ENCODE measurements around the gene CHADL.
"Not testable (repeated sequence)": the region's sequence is repeated elsewhere in the genome, so short reads cannot be mapped to it uniquely, and the experiment has no call there.

Gene CHADL
- 3.4 reads per million, percentile 13 among the genes with 10 or more reads in this experiment for total RNA-seq

GRCh38 chr22:41240377-41241132, at the start of gene CHADL:
CHADL (minus strand) TSS chr22:41240931; CDS start chr22:41240881, 50 bp downstream.
- no peak for DNase-seq

- no peak for DNase-seq
Observed at GRCh38 chr22:41289671-41290070, 48.9 kb upstream of the CHADL start.

GRCh38 chr22:41288245-41288946, 47.7 kb upstream of the CHADL start:
- no peak for DNase-seq

- peak; percentile 40 for DNase-seq
Observed at GRCh38 chr22:41286639-41287091, 45.9 kb upstream of the CHADL start.

- peak; percentile 98 for DNase-seq
Observed at GRCh38 chr22:41285820-41286638, 45.3 kb upstream of the CHADL start, which contains the start of gene RANGAP1. RANGAP1 (minus strand) TSS chr22:41286187; CDS start chr22:41281044, 5,143 bp downstream.

GRCh38 chr22:41285441-41285819, 44.7 kb upstream of the CHADL start:
- peak; percentile 83 for DNase-seq

GRCh38 chr22:41284465-41284864, 43.7 kb upstream of the CHADL start:
- DNase-seq: no peak

GRCh38 chr22:41280854-41281253, 40.1 kb upstream of the CHADL start:
- no peak for DNase-seq

GRCh38 chr22:41280065-41280464, 39.3 kb upstream of the CHADL start:
- no peak for DNase-seq

- DNase-seq: no peak
Observed at GRCh38 chr22:41274856-41275255, 34.1 kb upstream of the CHADL start.

- no peak for DNase-seq
Observed at GRCh38 chr22:41273128-41273527, 32.4 kb upstream of the CHADL start.

- DNase-seq: no peak
Observed at GRCh38 chr22:41271787-41272186, 31.1 kb upstream of the CHADL start.

- DNase-seq: no peak
Observed at GRCh38 chr22:41267958-41268357, 27.2 kb upstream of the CHADL start.

- DNase-seq: no peak
Observed at GRCh38 chr22:41264408-41264941, 23.7 kb upstream of the CHADL start.

- DNase-seq: no peak
Observed at GRCh38 chr22:41263704-41264103, 23.0 kb upstream of the CHADL start.

GRCh38 chr22:41262250-41262765, 21.6 kb upstream of the CHADL start:
- no peak for DNase-seq

GRCh38 chr22:41261541-41262249, 21.0 kb upstream of the CHADL start:
- no peak for DNase-seq

GRCh38 chr22:41260871-41261270, 20.1 kb upstream of the CHADL start:
- no peak for DNase-seq

GRCh38 chr22:41259756-41260155, 19.0 kb upstream of the CHADL start:
- DNase-seq: not testable (repeated sequence)

GRCh38 chr22:41257696-41258095, 17.0 kb upstream of the CHADL start:
- DNase-seq: no peak

Measured in effector CD4-positive, alpha-beta T cell (primary cell).